Neural crest cell (in vitro differentiated cells): ENCODE results near the gene GMDS. TPM values are rescaled to one million over a fixed set of nuclear protein-coding genes. Genes with fewer than 3 reads are reported as not detected.

ENCODE experiments used
- DNase-seq: peaks from one replicate; pipeline ENCODE4 v3.0.0; 2021; ENCODE audit warnings: low read depth, mixed read lengths, low spot score
- H3K27ac Mint-ChIP-seq: one replicate; pipeline ENCODE4 v1.8.0; 2021; ENCODE audit warnings: mild to moderate bottlenecking, mixed read lengths; ENCODE audit not compliant: unreplicated experiment
- H3K27me3 Mint-ChIP-seq: 2 replicates; pipeline ENCODE4 v1.8.0; 2021; ENCODE audit warnings: low read depth, mild to moderate bottlenecking, mixed read lengths
- H3K36me3 Mint-ChIP-seq: 2 replicates; pipeline ENCODE4 v1.8.0; 2021; ENCODE audit warnings: low read depth, mild to moderate bottlenecking, mixed read lengths
- H3K4me1 Mint-ChIP-seq: 2 replicates; pipeline ENCODE4 v1.8.0; 2021; ENCODE audit warnings: mixed read lengths
- H3K4me3 Mint-ChIP-seq: one replicate; pipeline ENCODE4 v1.8.0; 2021; ENCODE audit warnings: mild to moderate bottlenecking, mixed read lengths
- H3K9me3 Mint-ChIP-seq: 2 replicates; pipeline ENCODE4 v1.8.0; 2021; ENCODE audit warnings: mixed read lengths
- CTCF ChIP-seq: fragments of 200-600 bp; sonication (generic); conservative IDR thresholded peaks from 2 replicates; pipeline ENCODE4 v1.5.0; 2021; ENCODE audit warnings: antibody characterized with exemption, mild to moderate bottlenecking
- total RNA-seq: library from RNA; stranded (reverse); gene quantifications from 2 replicates; pipeline ENCODE4 v1.2.1, GENCODE V29; 2021

The GMDS gene
- total RNA-seq, 1 donor from 2014 or later = 16.1 TPM

GRCh38 chr6:1773700-1774099 lies 471.7 kb downstream of the GMDS start:
- TF ChIP-seq CTCF = no peak
- H3K36me3 Mint-ChIP-seq = no peaks in the 10 kb centered on the region
- peaks cover 46% of the 10 kb centered on the region for H3K4me1 Mint-ChIP-seq
- DNase-seq = no peak
- H3K27me3 Mint-ChIP-seq = no peaks in the 10 kb centered on the region
- no peak overlapping the region for H3K4me3 Mint-ChIP-seq
- peak overlapping the region; percentile 64 for H3K27ac Mint-ChIP-seq
- no peaks in the 10 kb centered on the region for H3K9me3 Mint-ChIP-seq

- Mint-ChIP-seq H3K4me3 (no peak overlapping the region), H3K36me3 (no peaks in the 10 kb centered on the region), H3K27me3 (no peaks in the 10 kb centered on the region), H3K4me1 (peaks cover 43% of the 10 kb centered on the region), H3K27ac (no peak overlapping the region), H3K9me3 (no peaks in the 10 kb centered on the region)
- DNase-seq = no peak
- TF ChIP-seq CTCF = no peak
Observed at GRCh38 chr6:1770968-1771723, 474.3 kb downstream of the GMDS start.

GRCh38 chr6:1770435-1770843 lies 475.0 kb downstream of the GMDS start:
- Mint-ChIP-seq H3K9me3 (no peaks in the 10 kb centered on the region), H3K27me3 (no peaks in the 10 kb centered on the region), H3K27ac (no peak overlapping the region), H3K4me3 (no peak overlapping the region), H3K4me1 (peaks cover 37% of the 10 kb centered on the region), H3K36me3 (no peaks in the 10 kb centered on the region)
- no peak for TF ChIP-seq CTCF
- no peak for DNase-seq

GRCh38 chr6:1767481-1768246 lies 477.7 kb downstream of the GMDS start:
- no peaks in the 10 kb centered on the region for H3K9me3 Mint-ChIP-seq
- no peaks in the 10 kb centered on the region for H3K36me3 Mint-ChIP-seq
- H3K27me3 Mint-ChIP-seq = no peaks in the 10 kb centered on the region
- no peak for DNase-seq
- no peak overlapping the region for H3K4me3 Mint-ChIP-seq
- peaks cover 40% of the 10 kb centered on the region for H3K4me1 Mint-ChIP-seq
- no peak for TF ChIP-seq CTCF
- no peak overlapping the region for H3K27ac Mint-ChIP-seq

GRCh38 chr6:1766654-1767053 lies 478.8 kb downstream of the GMDS start:
- no peak for DNase-seq
- H3K4me3 Mint-ChIP-seq = no peak overlapping the region
- H3K36me3 Mint-ChIP-seq = no peaks in the 10 kb centered on the region
- H3K27me3 Mint-ChIP-seq = peaks cover 4% of the 10 kb centered on the region
- no peak for TF ChIP-seq CTCF
- no peak overlapping the region for H3K27ac Mint-ChIP-seq
- H3K9me3 Mint-ChIP-seq = no peaks in the 10 kb centered on the region
- H3K4me1 Mint-ChIP-seq = peaks cover 48% of the 10 kb centered on the region
